RPMI8226 (cell line): ENCODE measurements around the gene RBMS3.

Source experiments
- DNase-seq: peaks from one replicate; pipeline ENCODE4 v3.0.0-alpha.2; 2015

RBMS3 gene

GRCh38 chr3:29850641-29851040 is 569.8 kb downstream of the RBMS3 start:
- no peak for DNase-seq

GRCh38 chr3:29852767-29853166 is 571.9 kb downstream of the RBMS3 start:
- DNase-seq, result no peak

GRCh38 chr3:29853841-29854397 is 573.0 kb downstream of the RBMS3 start:
- no peak for DNase-seq

GRCh38 chr3:29854821-29855220 is 574.0 kb downstream of the RBMS3 start:
- no peak for DNase-seq

- no peak for DNase-seq
Observed at GRCh38 chr3:29859726-29860270, 578.9 kb downstream of the RBMS3 start.

- no peak for DNase-seq
Observed at GRCh38 chr3:29864809-29865208, 583.9 kb downstream of the RBMS3 start.

GRCh38 chr3:29868543-29869101 is 587.8 kb downstream of the RBMS3 start:
- DNase-seq, result no peak

- no peak for DNase-seq
Observed at GRCh38 chr3:29870136-29870535, 589.3 kb downstream of the RBMS3 start.

GRCh38 chr3:29871087-29871486 is 590.2 kb downstream of the RBMS3 start:
- no peak for DNase-seq

- no peak for DNase-seq
Observed at GRCh38 chr3:29880809-29881208, 599.9 kb downstream of the RBMS3 start.

GRCh38 chr3:29887451-29887850 is 606.6 kb downstream of the RBMS3 start:
- no peak for DNase-seq

GRCh38 chr3:29889215-29889614 is 608.3 kb downstream of the RBMS3 start:
- DNase-seq, result no peak

- DNase-seq, result no peak
Observed at GRCh38 chr3:29890801-29891200, 609.9 kb downstream of the RBMS3 start.

GRCh38 chr3:29892976-29893554 is 612.2 kb downstream of the RBMS3 start:
- DNase-seq, result no peak

- DNase-seq, result no peak
Observed at GRCh38 chr3:29896856-29897255, 616.0 kb downstream of the RBMS3 start.

GRCh38 chr3:29898171-29898965 is 617.5 kb downstream of the RBMS3 start:
- no peak for DNase-seq

GRCh38 chr3:29899021-29899420 is 618.1 kb downstream of the RBMS3 start:
- DNase-seq, result no peak

- no peak for DNase-seq
Observed at GRCh38 chr3:29901097-29901496, 620.2 kb downstream of the RBMS3 start.

- DNase-seq, result no peak
Observed at GRCh38 chr3:29903600-29903999, 622.7 kb downstream of the RBMS3 start.

GRCh38 chr3:29906906-29907305 is 626.0 kb downstream of the RBMS3 start:
- no peak for DNase-seq

- DNase-seq, result no peak
Observed at GRCh38 chr3:29912600-29913288, 631.9 kb downstream of the RBMS3 start.

- no peak for DNase-seq
Observed at GRCh38 chr3:29914861-29915524, 634.1 kb downstream of the RBMS3 start.

- no peak for DNase-seq
Observed at GRCh38 chr3:29919571-29919970, 638.7 kb downstream of the RBMS3 start.
